NCI-H146 (cell line): ENCODE results near the gene ZBTB21.
"Not testable (repeated sequence)": the region's sequence is repeated elsewhere in the genome, so short reads cannot be mapped to it uniquely, and the experiment has no call there.

Experiments
- DNase-seq: peaks from one replicate; lab custom pipeline; 2025; lab: John Stamatoyannopoulos, UW

Gene ZBTB21

DNA sequence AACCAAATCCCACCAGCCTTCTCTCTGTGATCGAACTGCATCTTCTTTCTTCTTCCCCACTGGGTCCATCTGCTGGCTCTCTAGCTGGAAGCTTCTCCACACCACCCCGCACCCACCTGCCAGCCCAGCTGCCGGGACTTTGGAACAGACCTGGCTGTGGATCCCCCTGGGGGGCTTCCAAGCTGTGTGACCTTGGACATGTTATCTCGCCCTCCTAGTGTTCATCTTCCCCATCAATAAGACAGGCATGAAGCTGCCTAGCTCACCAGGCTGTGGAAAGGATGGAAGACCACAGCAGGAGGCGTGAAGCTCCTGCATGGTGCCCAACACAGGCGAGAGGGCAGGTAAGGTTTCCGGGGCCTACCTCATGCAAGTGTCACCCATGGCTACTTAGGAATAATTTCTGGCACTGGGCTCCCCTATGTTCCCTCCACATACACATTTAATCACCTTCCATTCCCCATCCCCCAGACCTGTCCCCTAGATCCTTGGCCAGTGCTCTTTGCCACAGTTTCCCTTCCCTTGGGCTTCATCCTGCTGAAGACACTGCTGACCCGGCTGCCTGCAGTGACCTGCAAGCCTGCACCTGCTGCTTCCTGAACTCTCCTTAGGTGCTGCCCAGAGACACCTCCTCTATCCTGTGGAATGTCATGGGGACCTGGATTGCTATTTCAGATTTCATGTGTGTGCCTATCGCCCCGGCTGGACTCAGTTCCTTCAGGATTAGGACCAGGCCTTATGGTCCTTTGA is 43.1 kb downstream of the ZBTB21 start:
- peak; percentile 21 for DNase-seq

DNA sequence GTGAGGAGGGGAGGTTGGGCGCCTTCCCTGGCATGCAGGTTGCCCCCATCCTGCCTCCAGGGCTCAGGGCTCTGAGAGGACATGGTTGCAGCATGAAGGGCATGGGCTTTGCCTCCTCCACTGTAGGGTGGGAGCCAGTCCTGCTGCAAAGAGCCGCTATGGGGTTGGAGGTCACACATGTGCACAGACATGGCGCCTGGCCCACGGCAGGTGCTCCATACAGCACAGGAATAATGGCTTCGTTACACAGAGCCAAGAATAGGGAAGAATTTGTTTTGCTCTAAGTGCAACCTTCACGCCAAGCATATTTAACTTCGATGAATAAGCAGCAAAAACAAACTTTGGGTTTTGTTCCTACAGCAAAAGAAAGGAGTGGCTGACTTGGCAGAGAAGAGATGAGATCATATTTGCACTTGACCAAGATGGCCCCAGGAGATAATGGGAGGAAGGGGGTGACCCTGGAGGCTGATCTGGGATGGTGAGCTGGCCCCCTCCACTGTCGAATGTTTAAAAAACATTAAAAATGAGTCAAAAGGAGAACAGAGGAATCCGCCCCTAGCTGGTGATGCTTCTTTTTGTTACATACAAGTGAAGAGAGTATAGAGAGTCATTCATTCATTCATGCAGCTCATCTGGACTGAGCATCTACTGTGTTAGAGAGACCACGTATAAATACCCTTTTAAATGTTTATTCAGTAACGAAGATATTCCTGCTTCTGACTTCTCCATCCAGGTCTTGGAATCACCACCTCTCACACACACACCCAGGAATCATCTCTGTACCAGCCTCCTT is 43.9 kb downstream of the ZBTB21 start:
- DNase-seq, result peak; percentile 42

DNA sequence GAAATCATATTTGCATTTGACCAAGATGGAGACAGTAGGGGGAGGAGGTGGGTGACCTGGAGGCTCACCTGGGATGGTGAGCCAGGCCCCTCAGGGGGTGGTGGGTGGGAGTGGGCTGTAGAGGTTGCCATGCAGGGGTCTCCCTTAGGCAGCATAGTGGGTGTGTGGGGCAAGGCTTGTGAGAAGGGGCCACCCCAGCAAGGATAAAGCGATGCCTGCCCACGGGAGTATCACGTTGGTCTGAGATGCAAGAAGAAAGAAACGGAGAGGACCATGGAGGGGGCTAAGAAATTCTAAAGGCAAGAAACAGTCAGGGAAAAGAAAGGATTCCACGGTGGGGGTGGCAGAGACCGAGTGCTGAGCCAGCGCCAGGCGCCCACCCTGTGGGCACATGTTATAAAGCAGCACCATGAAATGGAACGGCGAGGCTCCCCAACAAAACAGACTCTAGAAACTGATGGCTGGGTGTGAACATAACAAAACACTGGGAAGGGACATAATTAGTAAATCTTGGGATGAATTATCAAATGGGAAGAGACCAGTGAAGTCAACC is 44.6 kb downstream of the ZBTB21 start:
- no peak for DNase-seq

DNA sequence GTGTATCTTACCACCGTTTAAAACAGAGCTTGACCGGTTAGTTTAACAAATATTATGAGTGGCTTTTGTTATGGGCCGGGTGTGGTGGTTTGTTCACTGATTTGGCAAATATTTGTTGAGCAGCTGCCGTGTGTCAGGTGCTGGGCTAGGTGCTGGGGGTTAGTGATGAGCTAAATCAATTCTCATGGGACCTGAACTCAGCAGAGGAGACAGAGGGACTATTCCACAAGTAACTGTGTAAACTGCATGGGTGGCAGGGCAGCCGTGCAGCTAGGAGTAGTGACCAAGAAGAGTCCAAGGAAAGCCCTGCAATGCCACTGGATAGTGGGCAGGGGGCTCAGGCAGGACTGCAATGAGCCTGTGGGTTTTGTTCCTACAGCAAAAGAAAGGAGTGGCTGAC is 45.1 kb downstream of the ZBTB21 start:
- DNase-seq, result peak; percentile 54

DNA sequence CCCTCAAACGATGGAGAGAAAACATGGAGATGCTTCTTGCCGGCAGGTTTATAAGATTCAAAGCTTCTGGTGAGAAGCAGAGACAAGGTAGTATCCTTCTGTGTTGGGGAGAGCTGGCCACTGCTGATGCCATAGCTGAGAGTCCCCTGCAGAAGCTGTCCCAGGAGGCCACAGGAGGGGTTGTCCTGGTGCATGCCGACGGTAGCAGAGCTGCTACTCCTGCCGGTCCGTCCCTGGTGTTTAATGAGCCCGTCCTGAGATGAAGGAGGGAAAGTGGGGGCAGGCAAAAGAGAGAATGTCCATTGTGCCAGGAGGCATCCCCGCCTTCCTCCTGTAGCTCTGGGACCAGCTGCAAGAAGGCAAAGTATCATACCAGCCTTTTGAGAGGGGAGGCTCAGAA is 46.0 kb downstream of the ZBTB21 start:
- no peak for DNase-seq

DNA sequence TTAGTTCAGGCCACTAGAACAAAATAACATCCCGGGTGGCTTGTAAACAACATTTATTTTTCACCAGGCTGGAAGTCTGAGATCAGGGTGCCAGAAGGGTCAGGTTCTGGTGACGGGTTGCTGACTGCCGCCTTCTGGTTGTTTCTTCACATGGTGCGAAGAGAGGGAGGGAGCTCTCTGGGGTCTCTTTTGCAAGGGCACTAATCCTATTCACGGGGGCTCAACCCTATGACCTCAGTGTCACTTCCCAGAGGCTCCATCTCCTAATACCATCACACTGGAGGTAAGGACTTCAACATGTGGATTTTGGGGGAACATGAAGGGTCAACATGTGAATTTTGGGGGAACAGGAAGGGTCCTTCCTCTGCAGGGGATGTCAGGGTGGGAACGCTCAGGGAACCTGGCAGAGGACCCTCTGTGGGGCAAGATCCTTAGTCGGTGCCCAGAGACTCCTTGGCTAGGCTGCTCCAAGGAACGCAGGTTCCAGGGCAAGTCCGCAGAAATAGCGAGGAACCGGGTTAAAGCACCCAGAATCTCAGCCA is 47.7 kb downstream of the ZBTB21 start:
- DNase-seq, result no peak

DNA sequence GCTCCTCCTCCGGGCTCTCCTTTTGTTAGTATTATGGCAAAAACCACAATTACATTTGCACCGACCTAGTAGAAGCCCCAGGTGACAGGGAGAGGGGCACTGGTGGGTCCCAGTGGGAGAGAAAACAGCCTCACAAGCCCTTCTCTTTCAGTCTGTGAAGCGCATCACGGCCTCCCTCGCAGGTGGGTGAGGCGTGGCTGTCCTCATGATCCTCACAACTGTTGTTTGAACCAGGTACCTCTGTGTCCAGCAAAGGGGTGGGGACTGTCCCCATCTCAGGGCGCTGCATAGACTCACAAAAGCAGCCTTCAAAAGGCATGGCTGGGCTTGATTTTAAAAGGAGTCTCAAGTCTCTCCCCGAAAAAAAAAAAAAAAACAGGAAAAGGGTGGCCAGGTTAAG is 48.4 kb downstream of the ZBTB21 start:
- DNase-seq, result no peak

DNA sequence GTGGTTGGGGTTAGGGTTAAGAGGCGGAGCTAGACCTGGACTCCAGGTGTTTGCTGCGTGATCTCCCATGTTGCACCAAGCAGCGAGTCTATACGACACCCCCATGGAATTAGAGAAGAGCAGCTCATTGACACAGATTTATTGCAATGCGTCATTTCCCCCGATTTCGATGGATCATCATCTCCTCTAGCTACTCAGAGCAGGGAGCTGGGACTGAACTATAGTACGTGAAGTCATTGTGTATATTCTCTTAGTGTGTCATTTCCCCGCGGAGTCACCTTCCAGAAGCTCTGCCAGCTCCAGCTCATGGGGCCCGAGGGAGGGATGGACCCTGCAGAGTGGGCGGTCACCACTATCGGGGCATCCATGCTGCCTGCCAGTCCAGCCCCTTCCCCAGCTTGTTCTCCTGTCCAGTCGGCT is 48.9 kb downstream of the ZBTB21 start:
- DNase-seq, result no peak

DNA sequence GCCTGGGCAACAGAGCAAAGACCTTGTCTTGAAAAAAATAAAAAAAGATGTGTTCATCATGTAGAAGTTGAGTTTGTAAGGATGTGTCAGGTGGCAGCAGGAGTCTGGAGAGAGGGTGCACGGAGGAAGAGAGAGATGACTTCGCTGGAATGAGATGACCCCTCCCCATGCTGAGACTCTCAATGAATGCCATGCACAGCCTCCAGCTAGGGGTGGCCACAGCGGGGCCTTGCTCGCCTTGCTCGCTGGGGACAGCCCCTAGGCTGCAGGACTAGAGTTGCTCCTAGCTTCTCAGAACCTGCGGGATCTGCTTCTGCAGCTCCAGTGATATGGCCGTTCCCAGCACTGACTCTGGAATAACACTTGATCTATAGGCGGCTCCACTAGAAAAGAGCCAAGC is 49.8 kb downstream of the ZBTB21 start:
- DNase-seq, result no peak

DNA sequence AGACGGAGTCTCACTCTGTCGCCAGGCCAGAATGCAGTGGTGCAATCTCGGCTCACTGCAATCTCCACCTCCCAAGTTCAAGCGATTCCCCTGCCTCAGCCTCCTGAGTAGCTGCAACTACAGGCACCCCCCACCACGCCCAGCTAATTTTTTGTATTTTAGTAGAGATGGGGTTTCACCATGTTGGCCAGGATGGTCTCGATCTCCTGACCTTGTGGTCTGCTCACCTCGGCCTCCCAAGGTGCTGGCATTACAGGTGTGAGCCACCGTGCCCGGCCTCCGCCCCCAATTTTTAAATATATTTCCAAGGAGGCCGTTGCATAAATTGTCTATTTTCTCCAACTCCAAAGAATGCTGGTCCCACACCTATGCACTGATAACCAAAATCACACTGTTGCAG is 50.5 kb downstream of the ZBTB21 start:
- DNase-seq, result not testable (repeated sequence)

DNA sequence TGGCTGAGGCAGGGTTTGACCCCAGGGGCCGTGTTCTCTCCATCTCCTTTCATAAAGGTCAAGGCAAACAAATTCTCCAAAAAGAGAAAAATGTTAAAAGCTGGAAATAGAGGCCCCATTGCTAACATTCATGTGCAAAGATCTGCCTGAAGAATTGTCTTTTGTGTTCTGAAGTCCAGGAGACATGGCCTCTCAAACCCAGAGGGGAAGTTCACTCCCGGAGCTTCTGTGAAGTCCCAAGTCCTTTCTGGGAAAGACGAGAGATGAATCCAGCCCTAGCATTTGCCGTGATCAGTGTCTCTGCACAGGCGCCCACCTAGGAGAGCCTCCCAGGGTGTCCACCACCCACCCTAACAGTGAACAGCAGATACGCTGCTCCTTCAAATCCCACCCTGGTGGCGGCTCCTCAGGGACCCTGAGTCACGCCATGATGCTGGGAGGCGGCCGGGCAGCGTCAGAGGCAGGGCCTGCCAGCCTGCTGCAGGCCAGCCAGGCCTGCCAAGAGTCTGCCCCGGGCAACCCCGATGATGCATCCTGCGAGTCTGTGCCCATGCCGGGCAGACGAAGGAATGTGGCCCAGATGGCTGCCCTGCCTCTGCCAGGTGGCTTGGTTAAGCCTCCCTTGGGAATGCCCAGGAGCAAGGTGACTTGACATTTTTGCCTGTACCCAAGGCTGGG is 51.1 kb downstream of the ZBTB21 start:
- no peak for DNase-seq

DNA sequence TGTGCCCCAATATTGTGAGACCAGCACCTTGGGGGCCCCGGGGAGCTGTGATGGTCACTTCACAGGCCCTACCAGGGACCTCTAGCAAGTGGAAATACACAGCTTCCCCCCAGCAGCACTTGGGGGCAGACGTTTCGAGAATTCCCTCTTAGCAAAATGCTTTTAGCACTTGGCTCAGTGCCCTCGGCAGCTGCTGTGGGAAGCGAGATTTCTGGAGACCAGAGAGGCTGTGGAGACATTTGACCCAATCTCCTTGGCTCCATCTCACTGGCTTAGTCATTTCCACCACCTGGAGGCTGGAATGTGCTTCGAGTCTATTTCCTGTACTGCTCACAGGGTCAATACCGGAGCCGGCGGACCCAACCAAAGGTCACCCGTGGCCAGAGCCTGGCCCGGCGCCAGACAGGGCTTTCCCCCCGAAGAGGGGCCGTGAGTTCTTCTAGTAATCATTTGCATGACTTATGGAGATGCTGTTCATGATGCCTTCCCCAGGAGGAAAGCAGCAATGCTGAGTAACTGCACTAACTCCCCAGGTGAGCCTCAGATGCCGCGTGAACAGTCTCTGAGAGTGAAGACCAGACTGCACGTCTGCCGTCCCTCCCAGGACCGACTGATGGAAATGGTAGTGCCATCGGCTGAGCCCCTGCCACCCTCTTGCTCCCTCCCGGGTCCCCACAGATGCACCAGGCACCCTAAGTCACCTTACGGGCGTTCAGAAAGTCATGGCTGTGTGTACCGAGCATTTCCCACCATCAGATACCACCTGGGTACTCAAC is 52.0 kb downstream of the ZBTB21 start:
- no peak for DNase-seq

DNA sequence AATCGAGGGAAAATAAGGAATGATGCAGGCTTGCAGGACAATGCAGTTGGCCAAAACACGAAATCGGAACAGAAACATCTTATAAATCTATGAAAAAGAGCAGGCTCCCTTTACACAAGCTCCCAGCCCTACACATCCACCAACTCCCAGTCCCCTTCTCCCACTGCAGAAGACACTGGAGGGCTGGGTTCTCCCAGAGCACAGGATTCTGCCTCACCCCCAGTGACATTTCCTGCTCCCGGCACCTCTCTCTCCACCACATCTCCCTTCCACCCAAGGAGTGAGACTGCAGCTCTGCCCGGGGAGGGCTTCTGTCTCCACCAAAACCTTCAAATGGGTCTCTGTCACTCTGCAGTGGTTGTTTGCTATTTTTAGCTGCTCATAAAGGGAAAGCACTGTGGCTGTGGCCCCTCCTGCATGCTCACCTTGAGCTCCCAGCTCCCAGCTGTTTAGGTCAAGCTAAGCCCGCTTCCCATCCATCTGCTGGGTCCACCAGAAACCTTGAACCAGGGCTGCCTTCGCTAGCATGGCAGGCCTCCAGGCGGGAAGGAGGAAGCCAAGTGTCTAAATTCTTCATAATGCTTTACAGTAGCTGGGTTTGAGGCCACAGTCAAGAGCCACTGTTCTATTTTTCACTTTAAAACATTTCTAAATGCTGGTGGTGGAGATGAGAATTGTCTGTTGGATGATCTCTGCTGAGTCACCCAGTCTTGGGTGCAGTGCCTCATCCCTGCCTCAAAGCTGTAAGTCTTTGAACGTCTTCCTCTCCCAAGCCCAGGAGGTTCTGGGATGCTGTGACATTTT is 53.0 kb downstream of the ZBTB21 start:
- DNase-seq, result no peak

DNA sequence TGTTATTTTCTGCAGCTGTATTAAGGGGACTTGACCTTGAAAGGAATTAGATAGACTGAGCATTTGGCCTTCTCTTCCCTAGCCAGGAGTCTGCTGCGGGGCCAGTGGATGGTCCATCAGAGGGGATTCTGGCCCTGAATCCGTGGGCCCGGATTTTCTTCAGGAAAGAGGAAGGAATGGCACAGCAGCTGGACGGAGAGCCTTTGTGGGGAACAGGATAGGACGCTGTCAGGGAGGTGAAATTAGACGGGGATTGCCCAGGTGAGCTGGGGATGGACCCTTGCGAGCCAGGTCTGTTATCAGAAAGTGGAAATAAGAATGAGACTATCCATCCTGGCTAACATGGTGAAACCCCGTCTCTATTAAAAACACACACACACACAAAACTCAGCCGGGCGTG is 54.6 kb downstream of the ZBTB21 start:
- DNase-seq, result no peak

DNA sequence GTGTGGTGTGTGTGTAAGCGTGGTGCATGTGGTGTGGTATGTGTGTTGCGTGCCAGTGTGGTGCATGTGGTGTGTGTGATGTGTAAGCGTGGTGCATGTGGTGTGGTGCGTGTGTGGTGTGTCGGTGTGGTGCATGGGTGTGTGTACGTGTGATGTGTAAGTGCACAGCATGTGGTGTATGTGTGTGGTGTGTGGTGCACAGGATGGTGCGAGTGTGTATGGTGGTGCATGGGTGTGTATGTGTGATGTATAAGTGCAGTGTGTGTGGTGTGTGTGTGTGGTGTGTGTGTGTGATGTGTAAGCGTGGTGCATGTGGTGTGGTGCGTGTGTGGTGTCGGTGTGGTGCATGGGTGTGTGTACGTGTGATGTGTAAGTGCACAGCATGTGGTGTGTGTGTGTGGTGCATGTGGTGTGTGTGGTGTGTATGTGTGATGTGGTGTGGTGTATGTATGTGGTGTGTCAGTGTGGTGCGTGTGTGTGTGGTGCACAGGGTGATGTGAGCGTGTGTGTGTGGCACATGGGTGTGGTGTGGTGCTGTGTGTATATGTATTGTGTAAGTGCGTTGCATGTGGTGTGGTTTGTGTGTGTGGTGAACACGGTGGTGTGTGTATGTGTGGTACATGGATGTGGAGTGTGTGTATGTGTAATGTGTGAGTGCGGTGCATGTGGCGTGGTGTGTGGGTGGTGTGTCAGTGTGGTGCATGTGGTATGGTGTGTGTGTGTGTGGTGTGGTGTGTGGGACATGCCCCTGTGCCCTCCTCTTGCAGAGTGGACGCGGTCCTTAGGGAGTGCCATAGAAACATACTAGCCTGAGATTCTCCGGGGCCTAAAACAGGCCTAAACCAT is 55.3 kb downstream of the ZBTB21 start:
- no peak for DNase-seq

DNA sequence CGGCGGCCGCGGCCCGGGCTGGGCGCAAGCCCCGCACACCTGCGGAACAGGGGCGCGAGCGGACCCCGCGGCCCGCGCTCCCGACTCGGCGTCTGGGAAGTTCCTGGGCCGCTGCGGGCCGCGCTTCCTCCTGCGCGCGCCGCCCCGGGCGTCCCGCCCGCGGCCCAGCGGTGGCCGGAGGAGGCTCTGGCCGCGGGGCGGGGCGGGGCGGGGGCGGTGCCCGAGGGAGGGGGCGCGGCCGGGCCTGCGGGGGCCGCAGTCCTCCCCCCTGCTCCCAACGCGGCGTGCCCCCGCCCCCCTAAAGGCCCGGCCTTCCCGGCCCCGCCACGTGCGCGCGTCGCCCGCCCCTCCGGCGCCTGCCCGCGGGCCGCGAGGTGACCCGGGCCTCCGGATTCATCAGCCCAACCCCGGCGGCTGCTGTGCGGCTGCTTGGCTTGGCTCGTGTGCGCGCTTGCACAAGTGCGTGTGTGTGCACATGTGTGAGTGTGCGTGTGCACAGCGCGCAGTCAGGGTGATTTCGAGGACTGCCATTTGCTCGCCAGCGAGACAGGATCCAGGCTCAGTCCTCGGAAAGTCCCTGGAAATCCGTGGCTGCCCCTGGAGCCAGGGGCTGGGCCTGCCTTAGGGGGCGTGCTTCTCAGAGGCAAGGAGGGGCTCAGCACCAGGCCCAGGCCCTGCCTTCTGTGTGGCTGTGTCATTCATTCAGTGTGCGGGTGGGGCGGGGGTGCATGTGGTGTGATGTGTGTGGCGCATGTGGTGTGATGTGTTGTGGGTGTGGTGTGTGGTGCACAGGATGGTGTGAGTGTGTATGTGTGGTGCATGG is 56.1 kb downstream of the ZBTB21 start, which contains the start of gene C2CD2:
Gene C2CD2, minus strand, starts transcription at position 188 of the 823 bp plus-strand sequence. CDS start 370 bp downstream, outside the sequence.
- peak; percentile 72 for DNase-seq

DNA sequence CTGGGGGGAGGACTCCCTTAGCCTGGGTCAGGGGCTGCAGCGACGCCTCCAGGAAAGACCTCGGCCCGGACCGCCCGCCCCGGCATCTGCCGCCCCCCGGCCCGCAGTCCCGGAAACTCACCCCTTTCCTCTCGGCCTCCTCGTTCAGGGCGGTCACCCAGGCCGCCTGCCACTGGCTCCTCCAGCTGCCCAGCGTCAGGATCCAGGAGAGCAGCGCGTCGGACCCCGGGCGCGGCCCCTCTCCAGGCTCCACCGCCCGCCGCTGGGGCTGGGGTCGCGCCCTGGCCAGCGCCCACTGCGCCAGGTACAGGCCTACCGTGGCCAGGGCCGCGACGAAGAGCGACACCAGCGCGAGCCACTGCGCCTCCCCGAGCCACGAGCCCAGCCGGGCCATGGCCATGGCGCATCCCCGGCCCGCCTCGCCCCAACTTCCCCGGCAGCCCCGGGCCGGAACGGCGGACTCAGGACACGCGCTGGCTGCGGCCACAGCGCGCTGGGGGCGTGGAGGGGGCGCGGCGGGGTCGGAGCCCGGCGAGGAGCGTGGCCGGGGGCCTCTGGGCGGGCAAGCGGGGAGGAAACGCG is 56.8 kb downstream of the ZBTB21 start:
- DNase-seq, result peak; percentile 39

DNA sequence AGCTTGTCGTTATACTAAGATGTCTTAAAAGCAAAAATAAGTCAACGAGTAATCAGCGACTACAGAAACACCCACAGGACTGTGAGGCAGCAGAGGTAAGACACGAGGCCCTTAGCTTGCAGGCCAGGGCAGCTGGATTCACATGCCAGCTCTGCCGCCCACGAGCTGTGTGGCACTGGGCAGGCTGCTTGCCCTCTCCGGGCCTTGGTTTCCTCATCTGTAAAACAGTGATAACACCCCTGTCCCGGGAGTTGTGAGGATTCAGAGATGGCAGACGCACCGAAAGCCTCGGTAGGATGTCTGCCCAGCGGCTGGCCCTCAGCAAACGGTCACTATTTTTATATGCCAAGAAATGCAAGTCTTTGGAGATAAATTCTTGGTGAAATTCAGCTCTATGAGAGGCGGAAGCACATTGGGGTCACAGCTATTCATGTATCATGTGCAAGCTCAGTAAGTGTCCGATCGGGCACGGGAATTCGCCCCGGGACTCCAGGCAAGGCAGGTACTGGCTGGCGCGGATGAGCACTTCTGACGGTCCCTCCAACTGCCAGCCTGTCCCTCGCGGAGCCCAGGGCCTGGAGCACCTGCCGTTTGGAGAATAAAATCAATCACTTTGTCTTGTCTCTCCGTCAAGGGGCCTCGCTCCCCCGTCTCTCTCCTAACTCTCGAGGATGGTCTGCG is 57.5 kb downstream of the ZBTB21 start:
- DNase-seq, result peak; percentile 24
